HepG2 (cell line): Measurements from ENCODE around the gene PRDM10. TPM values are rescaled to one million over a fixed set of nuclear protein-coding genes. Genes with fewer than 3 reads are reported as not detected.

Experiments used
- AKAP8 ChIP-seq: sonication (generic); formaldehyde crosslinking; IDR thresholded peaks from 2 replicates; pipeline ENCODE4 v1.5.1; 2020; ENCODE audit warnings: mild to moderate bottlenecking, missing genetic modification reagents
- FOXP4 ChIP-seq: sonication (generic); formaldehyde crosslinking; IDR thresholded peaks from 2 replicates; pipeline ENCODE4 v1.4.0; 2020; ENCODE audit warnings: missing genetic modification reagents
- HMGXB3 ChIP-seq: sonication (generic); formaldehyde crosslinking; IDR thresholded peaks from 2 replicates; pipeline ENCODE4 v1.4.0; 2020; ENCODE audit warnings: missing genetic modification reagents, borderline replicate concordance
- KAT7 ChIP-seq: IDR thresholded peaks from 2 replicates; pipeline ENCODE4 v1.6.1; 2018; ENCODE audit warnings: borderline replicate concordance, missing compliant biosample characterization
- MXD1 ChIP-seq: sonication (generic); formaldehyde crosslinking; IDR thresholded peaks from 2 replicates; pipeline ENCODE4 v1.4.0; 2020; ENCODE audit warnings: mild to moderate bottlenecking, missing genetic modification reagents
- SOX6 ChIP-seq, 2 experiments: fragments of 450-650 bp in 1 of 2; sonication (generic) in 1 of 2; formaldehyde crosslinking in 1 of 2; IDR thresholded peaks; 2 replicates each; pipeline versions ENCODE4 v1.4.0 to v1.6.1; 2017 to 2020; ENCODE audit warnings: antibody characterized with exemption in 1 of 2, mild to moderate bottlenecking in 1 of 2, missing genetic modification reagents in 1 of 2
- SP5 ChIP-seq: IDR thresholded peaks from 2 replicates; pipeline ENCODE4 v1.6.1; 2016; ENCODE audit warnings: low read depth, borderline replicate concordance
- TP53 ChIP-seq: sonication (generic); formaldehyde crosslinking; conservative IDR thresholded peaks from 2 replicates; pipeline ENCODE4 v1.4.0; 2020; ENCODE audit warnings: missing genetic modification reagents
- ZBTB8A ChIP-seq: sonication (generic); formaldehyde crosslinking; IDR thresholded peaks from 2 replicates; pipeline ENCODE4 v1.4.0; 2020; ENCODE audit warnings: mild to moderate bottlenecking, low read depth, missing genetic modification reagents, borderline replicate concordance
- ZC3H13 ChIP-seq: sonication (generic); formaldehyde crosslinking; IDR thresholded peaks from 2 replicates; pipeline ENCODE4 v1.8.1; 2023; ENCODE audit warnings: mild to moderate bottlenecking, missing genetic modification reagents, moderate library complexity
- ZGPAT ChIP-seq: IDR thresholded peaks from 2 replicates; pipeline ENCODE4 v1.6.1; 2016; ENCODE audit warnings: mild to moderate bottlenecking
- ZNF101 ChIP-seq: sonication (generic); formaldehyde crosslinking; IDR thresholded peaks from 2 replicates; pipeline ENCODE4 v1.4.0; 2020; ENCODE audit warnings: mild to moderate bottlenecking, low read depth, missing genetic modification reagents, borderline replicate concordance
- ZNF260 ChIP-seq: sonication (generic); formaldehyde crosslinking; IDR thresholded peaks from 2 replicates; pipeline ENCODE4 v1.4.0; 2020; ENCODE audit warnings: missing genetic modification reagents, low read depth, mild to moderate bottlenecking, borderline replicate concordance
- ZNF431 ChIP-seq: sonication (generic); formaldehyde crosslinking; IDR thresholded peaks from 2 replicates; pipeline ENCODE4 v1.9.0; 2022; ENCODE audit warnings: missing genetic modification reagents, low read depth, mild to moderate bottlenecking, borderline replicate concordance
- ZNF446 ChIP-seq: sonication (generic); formaldehyde crosslinking; IDR thresholded peaks from 2 replicates; pipeline ENCODE4 v1.5.0; 2020; ENCODE audit warnings: mild to moderate bottlenecking, missing genetic modification reagents
- ZNF484 ChIP-seq: sonication (generic); formaldehyde crosslinking; IDR thresholded peaks from 2 replicates; pipeline ENCODE4 v1.5.1; 2020; ENCODE audit warnings: mild to moderate bottlenecking, low read depth, missing genetic modification reagents, borderline replicate concordance
- ZNF546 ChIP-seq: sonication (generic); formaldehyde crosslinking; conservative IDR thresholded peaks from 2 replicates; pipeline ENCODE4 v1.8.1; 2023; ENCODE audit warnings: mild to moderate bottlenecking, missing genetic modification reagents
- ZNF567 ChIP-seq: sonication (generic); formaldehyde crosslinking; IDR thresholded peaks from 2 replicates; pipeline ENCODE4 v1.8.1; 2023; ENCODE audit warnings: mild to moderate bottlenecking, missing genetic modification reagents, borderline replicate concordance
- ZNF580 ChIP-seq: IDR thresholded peaks from 2 replicates; pipeline ENCODE4 v1.6.1; 2016; ENCODE audit warnings: low read depth, borderline replicate concordance
- ZSCAN30 ChIP-seq: sonication (generic); formaldehyde crosslinking; IDR thresholded peaks from 2 replicates; pipeline ENCODE4 v1.5.0; 2020; ENCODE audit warnings: mild to moderate bottlenecking, missing genetic modification reagents
- polyA plus RNA-seq, 8 experiments: library from polyadenylated mRNA; depleted of rRNA in 3 of 8; stranded (reverse) in 7 of 8; unstranded in 1 of 8; fragments of >200 nt; fragmentation: Illumina TruSeq in 4 of 8; extraction: Trizol in 4 of 8; gene quantifications; 2 replicates each; pipeline versions ENCODE4 v1.2.1 to v1.2.3, GENCODE V29; 2011 to 2016; ENCODE audit warnings: low read depth in 4 of 8, missing spikeins in 1 of 8, mixed read lengths in 1 of 8; ENCODE audit not compliant: insufficient read depth in 1 of 8
- total RNA-seq, 5 experiments: library from RNA; depleted of rRNA; stranded (reverse); fragments of >200 nt; fragmentation: Illumina TruSeq; extraction: Trizol; gene quantifications; 2 replicates each; pipeline ENCODE4 v1.2.3, GENCODE V29; 2016; ENCODE audit warnings: low read depth in 1 of 5

Gene PRDM10
- total and polyA plus RNA-seq, 2 of the 13 experiments (the other 11 are each of a cell fraction or from before 2014, with no cell fraction given), result 5.7 to 5.8 TPM

- TF ChIP-seq ZNF580 (CRISPR knock-in tag) (peak; percentile 71; the same call in 1 of the 2 replicates), ZC3H13 (CRISPR knock-in tag) (no peak), ZNF260 (CRISPR knock-in tag) (no peak), ZNF567 (peak; percentile 32; the same call in 1 of the 2 replicates), KAT7 (CRISPR knock-in tag) (no peak), ZNF546 (CRISPR knock-in tag) (no peak), AKAP8 (CRISPR knock-in tag) (0 out of 2 replicates have a peak, but pooled peaks have one; percentile 48), SP5 (CRISPR knock-in tag) (peak; percentile 98), ZBTB8A (no peak), HMGXB3 (CRISPR knock-in tag) (0 out of 2 replicates have a peak, but pooled peaks have one; percentile 20), ZNF446 (CRISPR knock-in tag) (no peak), MXD1 (no peak), ZGPAT (CRISPR knock-in tag) (peak; percentile 87), SOX6 (IDR thresholded peaks at IDR 0.05) (no peak), SOX6 (CRISPR knock-in tag; IDR thresholded peaks at IDR 0.05) (peak; percentile 85), ZSCAN30 (CRISPR knock-in tag) (no peak), ZNF484 (CRISPR knock-in tag) (no peak), ZNF101 (CRISPR knock-in tag) (no peak), FOXP4 (CRISPR knock-in tag) (peak; percentile 97), ZNF431 (CRISPR knock-in tag) (peak; percentile 25; the same call in 1 of the 2 replicates), TP53 (no peak)
These were observed 149.0 kb downstream of the PRDM10 start (continued) for GRCh38 chr11:129853518-129854231.
